GM18867 (cell line): ENCODE measurements around the gene AJUBA.
"Not testable (repeated sequence)": the region's sequence is repeated elsewhere in the genome, so short reads cannot be mapped to it uniquely, and the experiment has no call there.

Source experiments
- ATAC-seq: cut with Tn5 transposase; IDR thresholded peaks from one replicate; pipeline ENCODE4 v1.9.1; 2021; ENCODE audit warnings: mild to moderate bottlenecking, moderate library complexity; ENCODE audit not compliant: unreplicated experiment

The AJUBA gene

DNA sequence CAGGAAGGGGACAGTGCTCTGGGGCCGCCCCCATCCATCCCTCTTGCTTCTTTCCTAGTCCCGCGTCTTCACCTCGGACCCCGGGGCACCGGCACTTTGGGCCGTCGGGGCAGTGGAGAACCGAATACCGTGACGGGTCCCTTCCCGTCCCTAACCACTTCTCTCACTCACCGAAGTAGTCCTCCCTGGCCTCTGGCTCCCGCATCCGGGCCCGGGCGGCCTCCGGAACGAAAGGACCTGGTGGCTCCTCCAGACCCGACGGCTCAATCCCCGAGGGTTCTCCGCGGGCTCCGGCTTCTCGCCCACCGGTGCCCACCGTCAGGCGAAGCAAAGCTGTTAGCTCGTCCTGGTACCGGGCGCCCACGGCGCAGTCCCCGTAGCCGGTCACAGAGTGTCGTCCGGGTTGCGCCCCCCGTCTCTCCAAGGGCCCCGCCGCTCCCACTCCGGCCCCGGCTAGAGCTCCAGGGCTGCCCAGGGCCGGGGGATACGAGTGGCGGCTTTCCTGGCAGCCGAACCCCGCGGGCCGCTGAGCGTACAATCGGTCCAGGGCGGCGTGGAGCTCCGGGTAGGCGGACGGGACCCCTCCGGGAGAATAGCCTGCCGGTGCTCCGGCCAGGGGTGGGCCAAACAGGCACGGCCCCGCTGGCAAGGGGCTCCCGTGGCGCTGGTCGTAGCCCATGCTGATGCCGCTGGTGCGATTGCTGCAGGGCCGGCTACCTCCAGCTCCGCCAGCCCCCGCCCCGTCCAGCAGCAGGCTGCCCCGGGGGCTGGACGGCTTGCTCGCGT is 1.1 kb downstream of the AJUBA start:
- no peak for ATAC-seq

DNA sequence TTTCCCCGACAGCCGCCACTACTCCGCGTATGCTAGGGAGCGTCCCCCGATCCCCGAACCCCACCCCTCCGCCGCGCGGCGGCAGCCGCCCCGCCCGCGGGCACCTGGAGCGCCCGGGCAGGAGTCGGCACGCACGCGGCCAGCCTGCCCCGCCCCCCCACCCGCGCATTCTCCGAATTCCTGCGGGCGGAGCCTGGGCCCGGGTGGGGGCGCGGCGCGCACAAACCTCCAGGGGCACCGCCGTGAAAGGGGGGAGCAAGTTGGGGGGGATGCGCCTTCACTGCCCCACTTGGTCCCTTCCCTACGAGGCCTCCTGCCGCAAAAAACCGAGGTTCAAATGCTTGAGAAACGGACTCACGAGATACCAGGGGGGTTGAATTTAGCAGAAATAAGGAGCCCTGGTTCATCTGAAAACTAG is 1.7 kb downstream of the AJUBA start:
- ATAC-seq = no peak

DNA sequence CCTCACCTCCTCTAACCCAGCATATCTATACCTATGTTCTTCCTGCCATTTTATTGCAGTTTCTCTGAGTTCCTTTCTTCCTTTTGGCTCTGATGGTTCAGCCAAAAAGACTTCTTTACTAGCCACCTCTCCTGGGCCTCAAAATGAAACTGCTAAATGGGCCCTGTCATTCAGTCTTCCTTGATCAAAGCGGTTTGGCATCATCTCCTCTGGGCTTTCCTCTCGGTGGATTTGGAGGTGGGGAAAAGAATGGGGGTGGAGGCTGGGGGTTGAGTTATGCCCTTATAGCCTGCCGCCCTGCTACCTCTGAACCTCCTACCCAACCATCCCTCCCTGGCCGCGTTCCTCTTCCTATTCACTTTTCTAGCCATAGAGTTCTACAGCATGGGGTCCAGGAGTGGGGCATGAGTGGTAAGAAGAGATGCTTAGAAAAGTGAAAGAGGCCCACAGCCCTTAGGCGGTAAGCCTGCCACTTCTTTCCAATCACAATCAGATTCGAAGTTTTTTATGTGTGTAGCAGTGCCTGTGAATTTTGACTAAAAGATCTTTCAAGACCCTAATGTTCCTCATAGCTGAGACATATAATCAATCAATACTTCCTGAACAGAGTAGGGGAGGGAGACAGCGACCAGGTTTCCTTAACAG is 2.5 kb downstream of the AJUBA start:
- ATAC-seq = no peak

DNA sequence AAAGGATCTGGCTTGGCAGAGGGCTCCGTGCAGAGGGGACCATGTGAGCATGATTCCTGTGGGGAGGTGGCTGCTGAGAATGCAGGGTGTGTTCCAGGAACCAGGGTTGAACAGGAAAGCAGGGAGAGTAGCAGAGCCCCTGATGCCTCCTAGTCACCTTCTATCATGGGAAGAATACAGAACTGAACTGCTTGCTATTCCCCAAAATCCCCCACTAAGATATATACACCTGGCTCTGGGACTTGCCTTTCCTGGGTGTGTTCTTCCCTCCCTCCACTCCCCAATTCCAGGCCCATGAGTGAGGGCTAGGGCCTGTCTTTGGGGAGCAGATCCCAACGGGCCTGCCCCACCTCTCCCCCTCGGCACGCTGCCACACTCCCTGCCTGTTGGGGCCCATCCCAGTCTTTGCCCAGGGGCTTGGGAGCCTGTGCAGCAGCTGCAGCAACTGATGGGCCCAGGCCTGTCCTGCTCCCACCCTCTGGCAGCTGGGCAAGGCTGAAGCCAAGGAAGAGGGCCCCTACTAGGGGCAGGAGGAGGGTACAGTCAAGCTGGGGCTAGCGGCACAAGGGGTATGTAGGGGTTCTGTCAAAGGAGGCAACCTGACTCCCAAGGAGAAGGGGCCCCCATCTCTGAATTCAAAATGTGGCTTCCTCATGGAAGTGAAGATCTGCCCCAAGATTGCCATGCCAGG is 3.2 kb downstream of the AJUBA start:
- ATAC-seq = no peak

DNA sequence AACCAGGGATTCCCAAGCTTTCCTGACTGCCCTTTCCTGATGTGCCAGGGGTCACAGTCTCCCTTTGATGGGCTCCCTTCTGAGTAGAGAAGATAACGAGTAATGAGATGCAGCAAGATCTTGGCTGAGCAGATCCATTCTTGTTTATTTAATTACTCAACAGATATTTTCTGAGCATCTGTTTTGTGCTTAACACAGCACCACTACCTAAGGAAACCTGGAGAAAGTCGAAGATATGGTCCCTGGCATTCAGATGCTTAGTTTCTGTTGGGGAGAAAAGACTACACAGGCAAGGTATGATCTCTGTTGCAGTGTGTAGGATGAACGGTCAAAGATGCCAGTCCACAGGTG is 3.9 kb downstream of the AJUBA start:
- no peak for ATAC-seq

DNA sequence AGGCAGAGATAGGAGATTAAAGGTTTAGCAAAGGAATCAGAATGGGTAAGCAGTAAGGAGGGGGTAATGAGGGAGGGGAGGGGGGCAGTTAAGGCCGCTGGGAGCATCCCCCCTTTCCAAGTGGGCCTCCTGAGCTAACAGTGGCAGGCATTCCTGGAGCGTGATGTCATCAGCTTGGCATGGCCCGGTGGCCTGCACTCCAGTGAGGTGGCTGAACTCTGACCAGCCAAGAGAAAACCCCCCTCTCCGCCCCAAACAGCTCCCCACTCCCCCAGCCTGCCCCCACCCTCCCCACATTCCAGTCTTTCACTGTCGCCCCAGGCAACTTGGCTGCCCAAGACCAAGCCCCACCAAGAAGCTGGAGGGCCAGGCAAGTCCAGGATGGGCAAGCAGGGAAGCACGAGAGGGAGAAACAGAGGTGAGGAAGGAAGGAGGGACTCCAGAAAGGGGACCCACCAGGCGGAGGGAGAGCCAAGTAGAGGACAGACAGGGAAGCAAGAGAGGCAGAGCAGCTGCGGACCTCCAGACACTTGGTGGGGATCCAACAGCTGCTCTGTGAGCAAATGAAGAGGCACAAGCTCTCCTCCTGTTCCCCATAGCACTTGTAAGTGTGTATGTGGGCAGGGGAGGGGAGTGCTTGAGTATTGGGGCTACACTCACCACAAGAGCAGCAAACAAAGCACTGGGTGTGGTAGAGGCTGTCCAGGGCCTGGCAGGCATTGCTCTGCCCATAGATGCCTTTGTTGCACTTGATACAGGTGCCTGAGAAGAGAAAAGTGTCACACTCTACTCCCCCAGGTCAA is 4.5 kb downstream of the AJUBA start:
- no peak for ATAC-seq

DNA sequence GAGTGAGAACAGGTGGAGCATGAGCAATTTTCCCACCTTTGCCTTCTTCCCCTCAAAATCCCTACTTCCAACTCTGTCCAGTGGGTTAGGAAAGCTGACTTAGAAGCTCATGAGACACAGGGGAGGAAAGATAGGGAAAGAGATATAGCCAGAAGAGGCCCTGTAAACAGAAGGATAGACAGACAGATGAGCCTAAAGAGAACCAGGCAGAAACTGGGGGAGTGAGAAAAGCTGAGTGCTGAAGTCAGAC is 5.0 kb downstream of the AJUBA start:
- no peak for ATAC-seq

DNA sequence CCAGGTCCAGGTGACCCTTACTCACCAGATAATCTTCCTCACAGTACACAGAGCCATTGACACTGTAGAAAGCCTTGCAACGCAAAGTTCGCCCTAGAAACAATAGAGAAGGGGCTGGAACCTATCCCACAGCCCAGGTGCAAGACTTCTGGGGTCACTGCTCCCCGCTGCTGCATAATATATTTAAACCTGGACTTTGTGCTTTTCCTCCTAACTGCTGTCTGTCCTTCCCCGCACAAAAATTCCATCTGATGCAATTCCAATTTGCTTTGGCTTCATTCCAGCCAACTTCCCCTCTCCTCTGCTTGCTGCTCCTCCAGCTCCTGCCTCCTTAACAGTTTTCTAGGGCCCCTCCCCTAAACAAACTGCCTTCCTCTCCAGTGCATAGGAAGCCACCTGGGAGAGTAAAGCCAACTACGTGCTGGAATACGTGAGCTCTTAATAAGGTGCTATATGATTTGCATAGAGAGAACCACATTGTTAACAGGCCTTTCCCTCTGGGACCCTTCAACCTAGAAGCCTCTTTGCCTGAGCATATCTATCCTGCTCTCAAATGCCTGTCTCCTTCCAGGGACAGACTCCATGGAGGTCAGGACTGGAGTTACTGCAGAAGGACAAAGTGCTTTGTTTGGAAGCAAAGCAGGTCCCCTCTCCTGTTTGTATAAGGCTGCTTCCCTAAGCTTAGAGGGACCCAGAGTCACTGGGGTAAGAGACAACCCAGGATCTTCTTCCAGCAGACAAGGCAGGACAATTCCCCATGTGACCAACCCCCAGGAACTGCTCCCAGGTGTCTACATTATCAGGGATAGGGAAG is 5.5 kb downstream of the AJUBA start:
- no peak for ATAC-seq

DNA sequence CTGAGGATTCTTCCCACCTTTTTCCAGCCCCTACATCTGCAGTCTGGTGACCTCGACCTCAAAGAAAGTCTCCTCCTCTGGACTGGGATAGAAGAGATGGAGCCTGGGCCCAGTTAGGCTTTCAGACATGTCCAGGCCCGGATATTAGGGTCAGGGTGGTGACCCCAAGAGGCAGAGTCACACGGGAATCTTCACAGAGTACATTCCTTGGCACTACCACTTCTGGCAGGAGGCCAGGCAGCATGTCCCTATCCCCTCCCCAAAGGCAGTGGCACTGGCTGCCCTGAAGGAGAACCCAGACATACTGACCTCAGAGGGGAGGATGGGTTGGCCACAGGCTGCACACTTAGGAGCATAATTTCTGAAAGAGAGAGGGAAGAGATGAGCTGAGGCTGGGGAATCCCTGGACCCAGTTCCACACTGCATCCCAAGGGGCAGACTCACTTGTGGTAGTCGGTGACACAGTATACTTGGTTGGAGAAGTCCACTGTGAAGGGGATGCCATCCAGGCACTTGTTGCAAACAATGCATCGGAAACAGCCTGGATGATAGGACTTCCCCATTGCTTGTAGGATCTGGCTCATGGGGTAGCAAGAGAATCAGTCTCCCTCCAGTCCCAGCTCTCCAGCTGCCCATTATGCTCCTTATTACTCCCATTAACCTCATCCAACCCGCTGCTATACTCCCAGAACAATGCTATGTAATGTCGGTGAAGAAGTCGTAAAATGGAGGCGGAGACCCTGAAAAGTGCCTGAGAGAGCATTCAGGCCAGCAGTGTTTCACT is 7.6 kb downstream of the AJUBA start:
- no peak for ATAC-seq

DNA sequence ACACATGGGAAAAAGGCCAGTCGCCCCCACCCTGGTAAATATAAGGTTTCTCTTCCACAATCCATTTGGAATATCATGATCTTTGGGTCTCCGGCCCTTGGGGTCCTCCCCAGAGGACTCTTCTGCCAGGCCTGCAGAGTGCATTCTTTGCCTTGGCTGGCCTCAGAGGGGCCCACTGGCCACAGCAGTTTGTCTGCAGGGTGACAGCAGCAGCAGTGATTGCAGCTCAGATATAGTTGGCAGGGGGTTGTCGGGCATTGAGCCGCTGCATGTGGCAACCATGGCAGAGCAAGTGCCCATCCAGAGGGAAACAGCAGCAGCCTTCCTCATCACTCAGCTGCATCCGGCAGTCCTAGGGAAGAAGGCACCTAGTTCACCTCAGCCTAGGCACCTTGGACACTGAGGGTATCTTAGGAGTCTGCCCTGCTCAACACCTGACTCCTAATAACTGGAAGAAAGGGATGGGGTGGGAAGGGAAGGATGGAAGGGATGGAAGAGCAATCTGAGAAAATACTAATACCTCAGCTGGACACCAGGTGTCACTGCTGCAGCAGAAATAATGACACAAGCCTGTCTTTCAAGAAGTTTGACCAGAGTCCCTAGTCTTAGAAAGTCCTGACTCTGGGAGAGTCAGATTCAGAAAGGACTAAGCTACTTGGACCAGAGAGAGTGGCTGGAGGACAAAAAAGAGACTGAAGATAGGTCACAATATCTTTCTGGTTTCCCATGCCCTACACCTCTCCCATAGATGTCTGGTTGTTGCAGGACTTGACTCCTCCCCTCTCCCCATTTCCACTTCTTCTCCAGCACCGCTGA is 8.9 kb downstream of the AJUBA start:
- no peak for ATAC-seq

DNA sequence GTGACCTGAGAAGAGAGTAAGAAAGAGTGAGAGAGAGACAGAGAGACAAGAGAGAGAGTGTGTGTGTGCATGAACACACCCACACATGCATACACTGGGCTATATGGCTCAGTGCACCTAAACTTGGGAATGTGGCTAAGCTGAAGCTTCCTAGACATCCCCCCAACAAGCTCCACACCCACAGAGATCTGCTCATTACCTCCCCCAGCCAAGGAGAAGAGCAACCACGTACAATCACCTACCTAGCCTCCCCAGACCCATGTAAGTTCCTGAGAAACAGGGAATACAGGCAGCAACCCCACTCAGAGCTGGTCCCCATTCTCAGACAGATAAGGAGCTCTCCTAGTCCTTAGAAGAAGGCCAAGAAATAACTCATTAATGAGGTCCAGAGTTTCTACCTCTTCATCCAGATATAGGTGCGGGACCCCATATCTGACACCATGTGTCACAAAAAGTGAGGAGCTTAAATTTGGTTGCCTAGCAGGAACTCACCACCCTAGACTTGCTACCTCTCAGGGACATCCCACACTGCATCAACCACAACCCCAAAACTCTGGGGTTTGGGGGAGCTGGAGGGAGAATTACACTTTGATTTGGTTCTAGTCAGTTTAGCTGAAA is 9.9 kb downstream of the AJUBA start:
- no peak for ATAC-seq

DNA sequence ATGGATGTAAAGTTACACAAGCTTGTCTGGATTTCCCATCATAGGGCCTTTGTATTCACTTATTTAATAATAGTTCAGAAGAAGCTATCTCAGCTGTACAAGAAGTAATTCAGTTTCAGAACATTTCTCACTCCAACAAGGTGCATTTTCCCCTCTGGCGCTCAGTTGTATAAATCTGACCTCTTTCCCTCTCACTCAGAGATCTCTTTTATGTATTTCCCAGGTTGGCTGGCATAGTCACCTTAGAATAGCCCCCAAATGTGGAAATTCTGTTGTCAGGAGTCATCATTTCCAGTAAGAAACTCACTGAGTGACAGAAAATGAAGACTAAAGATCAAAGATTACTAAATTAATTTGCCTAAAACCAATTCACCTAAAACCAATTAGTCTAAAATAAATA is 11.2 kb downstream of the AJUBA start:
- no peak for ATAC-seq

DNA sequence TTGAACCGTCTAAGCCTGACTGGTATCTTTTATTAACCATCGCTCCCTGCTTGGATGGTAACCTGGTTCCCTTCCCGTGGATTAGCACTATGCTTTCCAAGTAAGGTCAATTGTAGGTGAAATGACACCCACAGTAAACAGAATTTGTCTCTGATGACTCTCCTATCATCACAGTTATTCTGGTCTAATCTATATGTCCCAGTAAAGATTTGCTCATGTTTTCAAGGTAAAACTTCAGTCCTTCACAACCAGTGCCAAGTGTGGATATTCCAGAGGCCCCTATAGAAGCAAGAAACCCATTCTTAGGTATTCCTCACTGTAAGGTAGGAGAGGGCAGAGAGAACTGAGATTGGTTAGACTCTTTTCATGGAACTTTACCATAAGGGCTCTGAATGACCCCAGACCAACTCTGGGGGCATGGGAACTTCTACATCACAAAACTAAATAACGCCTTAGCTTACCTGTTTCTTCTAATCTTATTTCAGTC is 15.5 kb downstream of the AJUBA start:
- ATAC-seq = no peak

DNA sequence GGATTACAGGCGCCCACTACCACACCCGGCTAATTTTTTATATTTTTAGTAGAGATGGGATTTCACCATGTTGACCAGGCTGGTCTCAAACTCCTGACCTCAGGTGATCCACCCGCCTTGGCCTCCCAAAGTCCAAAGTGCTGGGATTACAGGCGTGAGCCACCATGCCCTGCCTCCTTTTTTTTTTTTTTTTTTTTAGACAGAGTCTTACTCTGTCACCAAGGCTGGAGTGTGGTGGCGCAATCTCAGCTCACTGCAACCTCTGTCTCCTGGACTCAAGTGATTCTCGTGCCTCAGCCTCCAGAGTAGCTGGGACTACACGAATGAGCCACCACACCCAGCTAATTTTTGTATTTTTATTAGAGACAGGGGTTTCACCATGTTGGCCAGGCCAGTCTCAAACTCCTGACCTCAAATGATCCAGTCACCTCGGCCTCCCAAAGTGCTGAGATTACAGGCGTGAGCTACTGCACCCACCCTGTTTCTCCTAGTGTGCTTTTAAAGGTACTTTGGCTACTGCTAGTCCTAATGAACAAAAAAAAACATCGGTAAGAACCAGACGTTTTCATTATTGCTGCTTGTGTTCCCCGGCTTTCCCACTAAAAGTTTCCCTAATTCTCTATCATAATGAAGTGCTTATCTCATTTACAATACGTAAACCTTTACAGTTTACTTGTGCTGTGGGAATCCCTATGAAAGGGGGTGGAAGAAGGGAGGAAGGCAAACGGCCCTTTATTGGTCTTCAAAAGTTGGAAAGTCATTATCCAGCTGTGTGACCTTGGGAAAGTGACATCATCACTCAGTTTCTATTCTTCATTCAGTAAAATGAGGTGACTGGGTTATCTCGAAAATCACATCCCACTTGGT is 16.2 kb downstream of the AJUBA start:
- ATAC-seq = not testable (repeated sequence)

DNA sequence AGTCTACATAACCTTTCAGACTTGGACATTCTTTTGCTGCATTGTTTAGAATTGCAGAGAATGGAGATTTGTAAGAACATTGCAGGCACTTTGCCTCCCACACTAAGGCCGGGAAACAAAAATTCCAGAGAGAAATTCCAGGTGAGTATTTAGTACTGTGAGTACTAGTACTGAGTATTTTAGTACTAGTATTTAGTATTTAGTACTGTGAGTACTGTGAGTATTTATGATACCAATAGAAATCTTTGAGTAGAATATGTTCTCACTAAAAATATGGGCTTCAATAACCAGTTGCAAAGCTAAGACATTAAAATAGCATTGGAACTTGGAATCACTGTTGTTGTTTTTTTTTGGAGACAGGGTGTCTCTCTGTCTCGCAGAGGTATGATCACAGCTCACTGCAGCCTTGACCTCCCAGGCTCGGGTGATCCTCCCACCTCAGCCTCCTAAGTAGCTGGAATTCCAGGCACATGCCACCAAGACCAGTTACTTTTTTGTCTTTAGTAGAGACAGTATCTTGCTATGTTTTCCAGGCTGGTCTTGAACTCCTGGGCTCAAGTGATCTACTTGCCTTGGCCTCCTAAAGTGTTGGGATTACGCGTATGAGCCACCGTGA is 20.2 kb downstream of the AJUBA start:
- no peak for ATAC-seq

DNA sequence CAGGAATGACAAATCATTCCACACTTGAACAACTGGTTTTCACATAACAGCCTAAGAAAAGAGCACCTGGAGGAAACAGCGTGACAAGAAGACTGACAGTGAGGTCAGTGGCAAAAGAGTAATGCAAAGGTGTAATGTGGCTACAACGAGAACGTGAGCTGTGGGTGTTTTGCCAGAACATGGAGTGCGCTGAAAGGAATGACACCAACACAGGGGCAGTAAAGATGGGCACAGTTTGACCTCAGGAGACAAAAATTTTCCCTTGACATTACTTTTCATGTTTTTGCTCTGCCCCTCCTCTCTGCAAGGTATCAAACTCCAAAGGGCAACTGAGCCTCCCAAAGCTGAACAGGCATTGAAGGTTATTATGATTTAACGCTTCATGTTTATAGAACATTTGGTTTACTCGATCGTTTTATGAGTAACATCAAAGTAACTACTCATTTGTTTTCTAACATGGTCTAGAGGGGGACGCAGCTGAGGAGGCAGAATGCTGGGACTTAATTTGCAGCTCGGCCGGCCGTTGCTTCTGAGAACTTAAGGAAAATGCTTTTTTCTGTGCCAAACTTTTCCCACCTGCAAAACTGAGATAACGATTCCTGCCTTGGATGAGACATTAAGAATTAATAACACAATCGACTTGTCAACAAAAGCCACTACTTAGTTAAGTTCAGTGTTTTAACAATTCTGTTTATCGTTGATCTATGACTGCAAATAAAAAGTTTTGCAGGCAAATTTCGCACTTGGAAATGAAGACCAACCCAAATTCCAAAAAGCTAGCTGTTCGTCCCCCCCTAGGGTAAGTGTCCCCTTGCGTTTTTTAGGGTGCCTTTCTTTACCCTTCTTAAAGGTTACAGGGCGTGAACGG is 26.4 kb downstream of the AJUBA start:
- ATAC-seq = no peak
